Neural progenitor cell (in vitro differentiated cells): ENCODE results near the gene LRRD1.

Source experiments
- EZH2 ChIP-seq: fragments of 200-600 bp; sonication (generic); IDR thresholded peaks from 2 replicates; pipeline ENCODE4 v1.6.1; 2017; ENCODE audit warnings: antibody characterized with exemption, mild to moderate bottlenecking, moderate library complexity
- EZH2phosphoT487 ChIP-seq: fragments of 200-600 bp; sonication (generic); IDR thresholded peaks from 2 replicates; pipeline ENCODE4 v1.6.1; 2017; ENCODE audit warnings: antibody characterized with exemption
- TF ChIP-seq, protein P1 (sequence below): fragments of 200-600 bp; sonication (generic); IDR thresholded peaks from 2 replicates; pipeline ENCODE4 v1.5.1; 2017; ENCODE audit warnings: antibody characterized with exemption, mild to moderate bottlenecking

DNA sequence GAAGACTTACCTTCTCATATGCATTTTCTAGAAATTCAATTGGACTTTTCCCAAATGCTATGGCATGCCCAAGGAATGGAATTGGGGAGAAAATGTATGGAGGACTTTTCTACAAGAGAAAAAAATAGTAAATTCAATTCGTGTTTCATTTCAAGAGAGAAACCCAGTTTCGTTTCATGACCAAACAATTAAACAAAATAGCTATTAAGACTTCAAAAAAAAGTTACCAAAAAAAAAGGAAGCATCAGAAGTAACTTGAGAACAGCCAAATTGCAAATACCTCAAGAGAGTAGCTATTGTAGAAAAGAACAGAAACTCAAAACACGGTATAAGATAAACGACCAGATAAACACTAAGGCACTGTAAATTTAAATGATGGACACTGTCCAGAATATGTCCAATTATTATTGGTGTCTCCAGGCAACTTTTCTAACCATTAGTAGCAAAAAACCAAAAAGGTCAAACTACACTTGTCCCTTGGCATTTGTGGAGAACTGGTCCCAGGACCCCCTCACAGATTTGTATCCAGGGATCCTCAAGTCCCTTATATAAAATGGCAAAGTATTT lies 47.1 kb downstream of the LRRD1 start:
- TF ChIP-seq, protein P1, sequence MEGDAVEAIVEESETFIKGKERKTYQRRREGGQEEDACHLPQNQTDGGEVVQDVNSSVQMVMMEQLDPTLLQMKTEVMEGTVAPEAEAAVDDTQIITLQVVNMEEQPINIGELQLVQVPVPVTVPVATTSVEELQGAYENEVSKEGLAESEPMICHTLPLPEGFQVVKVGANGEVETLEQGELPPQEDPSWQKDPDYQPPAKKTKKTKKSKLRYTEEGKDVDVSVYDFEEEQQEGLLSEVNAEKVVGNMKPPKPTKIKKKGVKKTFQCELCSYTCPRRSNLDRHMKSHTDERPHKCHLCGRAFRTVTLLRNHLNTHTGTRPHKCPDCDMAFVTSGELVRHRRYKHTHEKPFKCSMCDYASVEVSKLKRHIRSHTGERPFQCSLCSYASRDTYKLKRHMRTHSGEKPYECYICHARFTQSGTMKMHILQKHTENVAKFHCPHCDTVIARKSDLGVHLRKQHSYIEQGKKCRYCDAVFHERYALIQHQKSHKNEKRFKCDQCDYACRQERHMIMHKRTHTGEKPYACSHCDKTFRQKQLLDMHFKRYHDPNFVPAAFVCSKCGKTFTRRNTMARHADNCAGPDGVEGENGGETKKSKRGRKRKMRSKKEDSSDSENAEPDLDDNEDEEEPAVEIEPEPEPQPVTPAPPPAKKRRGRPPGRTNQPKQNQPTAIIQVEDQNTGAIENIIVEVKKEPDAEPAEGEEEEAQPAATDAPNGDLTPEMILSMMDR = no peak
- TF ChIP-seq EZH2 = no peak
- TF ChIP-seq EZH2phosphoT487 = no peak
